ENCODE data around the gene NKTR.

NKTR gene

DNA sequence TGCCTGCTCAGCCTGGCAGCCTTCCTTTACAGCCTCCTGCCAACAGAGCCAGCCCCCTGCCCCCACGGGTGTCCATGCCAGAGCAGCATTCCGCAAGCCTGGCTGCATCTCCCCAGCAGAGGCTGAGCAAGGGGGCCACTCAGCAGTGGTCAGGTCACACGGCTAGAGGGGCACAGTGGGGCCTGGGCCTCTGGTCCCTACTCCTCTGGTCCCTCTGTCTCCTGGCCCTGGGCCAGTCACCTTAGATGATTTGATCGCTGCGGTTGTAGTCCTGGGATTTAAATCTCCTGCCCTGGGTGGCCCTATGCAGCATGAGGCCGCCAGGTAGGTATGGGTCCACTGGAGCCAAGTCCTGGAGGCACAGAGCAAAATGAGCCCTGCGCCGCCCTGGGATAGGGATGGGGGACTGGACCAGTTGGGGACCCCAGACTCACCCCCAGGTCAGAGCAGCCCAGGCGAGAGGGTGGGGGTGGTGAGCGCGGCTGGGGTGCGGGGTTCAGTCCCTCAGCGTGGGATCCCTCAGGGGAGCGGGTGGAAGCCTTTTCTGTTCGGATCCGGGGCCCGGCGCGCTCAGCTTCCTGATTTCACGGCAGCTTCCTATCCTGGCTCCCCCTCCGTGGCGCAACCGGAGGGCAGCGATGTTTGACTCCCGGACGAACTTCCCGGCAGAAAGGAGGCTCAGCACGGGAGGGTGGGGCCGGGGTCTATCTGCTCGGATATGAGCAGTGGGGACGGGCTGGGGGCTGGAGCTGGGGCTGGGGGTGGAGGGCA lies 53.3 kb downstream of the NKTR start, which contains the start of gene ZBTB47 (continued):
- TF ChIP-seq, protein P1, sequence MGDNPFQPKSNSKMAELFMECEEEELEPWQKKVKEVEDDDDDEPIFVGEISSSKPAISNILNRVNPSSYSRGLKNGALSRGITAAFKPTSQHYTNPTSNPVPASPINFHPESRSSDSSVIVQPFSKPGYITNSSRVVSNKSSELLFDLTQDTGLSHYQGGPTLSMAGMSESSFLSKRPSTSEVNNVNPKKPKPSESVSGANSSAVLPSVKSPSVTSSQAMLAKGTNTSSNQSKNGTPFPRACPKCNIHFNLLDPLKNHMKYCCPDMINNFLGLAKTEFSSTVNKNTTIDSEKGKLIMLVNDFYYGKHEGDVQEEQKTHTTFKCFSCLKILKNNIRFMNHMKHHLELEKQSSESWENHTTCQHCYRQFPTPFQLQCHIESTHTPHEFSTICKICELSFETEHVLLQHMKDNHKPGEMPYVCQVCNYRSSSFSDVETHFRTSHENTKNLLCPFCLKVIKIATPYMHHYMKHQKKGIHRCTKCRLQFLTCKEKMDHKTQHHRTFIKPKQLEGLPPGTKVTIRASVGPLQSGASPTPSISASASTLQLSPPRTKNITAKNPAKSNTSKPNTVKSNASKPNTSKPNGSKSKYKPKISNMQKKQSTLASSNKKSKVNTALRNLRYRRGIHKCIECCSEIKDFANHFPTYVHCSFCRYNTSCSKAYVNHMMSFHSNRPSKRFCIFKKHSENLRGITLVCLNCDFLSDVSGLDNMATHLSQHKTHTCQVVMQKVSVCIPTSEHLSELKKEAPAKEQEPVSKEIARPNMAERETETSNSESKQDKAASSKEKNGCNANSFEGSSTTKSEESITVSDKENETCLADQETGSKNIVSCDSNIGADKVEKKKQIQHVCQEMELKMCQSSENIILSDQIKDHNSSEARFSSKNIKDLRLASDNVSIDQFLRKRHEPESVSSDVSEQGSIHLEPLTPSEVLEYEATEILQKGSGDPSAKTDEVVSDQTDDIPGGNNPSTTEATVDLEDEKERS (tag by site-specific recombination; IDR thresholded peaks at IDR 0.05): no peak
- peak; percentile 85 for TF ChIP-seq ZBTB20 (tag by site-specific recombination; IDR thresholded peaks at IDR 0.05)

DNA sequence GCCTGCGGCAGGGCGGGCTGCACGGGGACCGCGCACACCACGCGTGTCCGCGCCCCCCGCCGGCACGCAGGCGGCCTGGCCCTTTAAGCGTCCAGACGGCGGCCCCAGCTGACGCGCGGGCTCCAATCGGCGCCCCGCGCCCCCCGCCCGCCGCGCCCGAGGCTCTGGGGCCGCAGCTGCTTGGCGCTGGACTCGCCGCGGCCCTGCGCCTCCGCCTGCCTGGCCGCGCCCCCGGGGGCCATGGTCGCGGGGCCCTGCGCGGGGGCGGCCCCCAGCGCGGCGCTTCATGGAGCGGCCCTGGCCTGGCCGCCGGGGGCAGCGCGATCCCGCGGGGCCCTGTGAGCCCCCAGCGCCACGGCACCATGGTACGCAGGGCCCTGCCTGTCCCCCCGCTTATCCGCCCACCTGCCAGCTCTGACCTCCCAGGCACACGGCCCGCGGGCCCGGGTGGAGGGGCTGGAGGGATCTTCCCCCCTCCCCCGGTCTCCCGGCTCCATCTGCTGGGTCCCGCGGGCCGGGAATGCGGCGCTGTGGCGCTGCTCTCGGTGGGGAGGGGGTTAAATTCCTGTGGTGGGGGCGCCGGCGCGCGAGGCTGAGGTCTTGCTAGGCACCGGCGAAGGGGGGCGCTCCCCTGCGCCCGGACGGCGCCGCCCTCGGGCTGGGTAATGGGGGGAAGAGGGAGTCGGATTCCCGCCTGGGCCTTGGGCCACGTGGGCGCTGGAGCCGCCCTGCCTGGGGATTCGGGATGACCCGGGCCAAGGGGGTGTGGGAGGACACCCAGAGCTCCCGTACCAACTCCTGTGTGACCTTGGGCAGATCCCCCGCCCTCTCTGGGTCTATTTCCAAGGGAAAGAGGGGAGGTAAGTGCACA lies 54.1 kb downstream of the NKTR start:
- peak overlapping the region; percentile 64 for H3K4me3 ChIP-seq (ENCODE audit: low read depth, low read length)
- CTCF ChIA-PET: interaction anchor here (0.9 kb wide), 1 partner anchor 90 kb away, joined by 3 read pairs; no protein-coding TSS in a partner anchor
- POLR2A ChIA-PET: interaction anchor here (0.6 to 0.9 kb wide), 3 partner anchors 55 to 174 kb away, joined by 3 read pairs; no protein-coding TSS in a partner anchor
- TF ChIP-seq, protein P2, sequence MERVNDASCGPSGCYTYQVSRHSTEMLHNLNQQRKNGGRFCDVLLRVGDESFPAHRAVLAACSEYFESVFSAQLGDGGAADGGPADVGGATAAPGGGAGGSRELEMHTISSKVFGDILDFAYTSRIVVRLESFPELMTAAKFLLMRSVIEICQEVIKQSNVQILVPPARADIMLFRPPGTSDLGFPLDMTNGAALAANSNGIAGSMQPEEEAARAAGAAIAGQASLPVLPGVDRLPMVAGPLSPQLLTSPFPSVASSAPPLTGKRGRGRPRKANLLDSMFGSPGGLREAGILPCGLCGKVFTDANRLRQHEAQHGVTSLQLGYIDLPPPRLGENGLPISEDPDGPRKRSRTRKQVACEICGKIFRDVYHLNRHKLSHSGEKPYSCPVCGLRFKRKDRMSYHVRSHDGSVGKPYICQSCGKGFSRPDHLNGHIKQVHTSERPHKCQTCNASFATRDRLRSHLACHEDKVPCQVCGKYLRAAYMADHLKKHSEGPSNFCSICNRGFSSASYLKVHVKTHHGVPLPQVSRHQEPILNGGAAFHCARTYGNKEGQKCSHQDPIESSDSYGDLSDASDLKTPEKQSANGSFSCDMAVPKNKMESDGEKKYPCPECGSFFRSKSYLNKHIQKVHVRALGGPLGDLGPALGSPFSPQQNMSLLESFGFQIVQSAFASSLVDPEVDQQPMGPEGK (tag by site-specific recombination; IDR thresholded peaks at IDR 0.05): peak; percentile 82
- no peak for TF ChIP-seq ZNF707 (tag by site-specific recombination; IDR thresholded peaks at IDR 0.05)
- peak; percentile 52; the same call in 1 of the 2 replicates for TF ChIP-seq ZSCAN30 (tag by site-specific recombination; IDR thresholded peaks at IDR 0.05)
- TF ChIP-seq, protein P3, sequence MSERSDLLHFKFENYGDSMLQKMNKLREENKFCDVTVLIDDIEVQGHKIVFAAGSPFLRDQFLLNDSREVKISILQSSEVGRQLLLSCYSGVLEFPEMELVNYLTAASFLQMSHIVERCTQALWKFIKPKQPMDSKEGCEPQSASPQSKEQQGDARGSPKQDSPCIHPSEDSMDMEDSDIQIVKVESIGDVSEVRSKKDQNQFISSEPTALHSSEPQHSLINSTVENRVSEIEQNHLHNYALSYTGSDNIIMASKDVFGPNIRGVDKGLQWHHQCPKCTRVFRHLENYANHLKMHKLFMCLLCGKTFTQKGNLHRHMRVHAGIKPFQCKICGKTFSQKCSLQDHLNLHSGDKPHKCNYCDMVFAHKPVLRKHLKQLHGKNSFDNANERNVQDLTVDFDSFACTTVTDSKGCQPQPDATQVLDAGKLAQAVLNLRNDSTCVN (tag by site-specific recombination; optimal IDR thresholded peaks at IDR 0.05): peak; percentile 79
- no peak for TF ChIP-seq ZNF394 (tag by site-specific recombination; IDR thresholded peaks at IDR 0.05; ENCODE audit: borderline replicate concordance)
- no peak for TF ChIP-seq ZNF785 (tag by site-specific recombination; IDR thresholded peaks at IDR 0.05)
- TF ChIP-seq ZBTB20 (tag by site-specific recombination; IDR thresholded peaks at IDR 0.05): 0 out of 2 replicates have a peak, but pooled peaks have one; percentile 12
- TF ChIP-seq, protein P4, sequence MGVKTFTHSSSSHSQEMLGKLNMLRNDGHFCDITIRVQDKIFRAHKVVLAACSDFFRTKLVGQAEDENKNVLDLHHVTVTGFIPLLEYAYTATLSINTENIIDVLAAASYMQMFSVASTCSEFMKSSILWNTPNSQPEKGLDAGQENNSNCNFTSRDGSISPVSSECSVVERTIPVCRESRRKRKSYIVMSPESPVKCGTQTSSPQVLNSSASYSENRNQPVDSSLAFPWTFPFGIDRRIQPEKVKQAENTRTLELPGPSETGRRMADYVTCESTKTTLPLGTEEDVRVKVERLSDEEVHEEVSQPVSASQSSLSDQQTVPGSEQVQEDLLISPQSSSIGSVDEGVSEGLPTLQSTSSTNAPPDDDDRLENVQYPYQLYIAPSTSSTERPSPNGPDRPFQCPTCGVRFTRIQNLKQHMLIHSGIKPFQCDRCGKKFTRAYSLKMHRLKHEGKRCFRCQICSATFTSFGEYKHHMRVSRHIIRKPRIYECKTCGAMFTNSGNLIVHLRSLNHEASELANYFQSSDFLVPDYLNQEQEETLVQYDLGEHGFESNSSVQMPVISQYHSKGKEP (tag by site-specific recombination; IDR thresholded peaks at IDR 0.05): no peak
- TF ChIP-seq, protein P5, sequence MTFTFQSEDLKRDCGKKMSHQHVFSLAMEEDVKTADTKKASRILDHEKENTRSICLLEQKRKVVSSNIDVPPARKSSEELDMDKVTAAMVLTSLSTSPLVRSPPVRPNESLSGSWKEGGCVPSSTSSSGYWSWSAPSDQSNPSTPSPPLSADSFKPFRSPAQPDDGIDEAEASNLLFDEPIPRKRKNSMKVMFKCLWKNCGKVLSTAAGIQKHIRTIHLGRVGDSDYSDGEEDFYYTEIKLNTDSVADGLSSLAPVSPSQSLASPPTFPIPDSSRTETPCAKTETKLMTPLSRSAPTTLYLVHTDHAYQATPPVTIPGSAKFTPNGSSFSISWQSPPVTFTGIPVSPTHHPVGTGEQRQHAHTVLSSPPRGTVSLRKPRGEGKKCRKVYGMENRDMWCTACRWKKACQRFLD (tag by site-specific recombination; IDR thresholded peaks at IDR 0.05): no peak
- TF ChIP-seq IKZF3 (tag by site-specific recombination; IDR thresholded peaks at IDR 0.05): peak; percentile 44; the same call in 1 of the 2 replicates
- peak; percentile 48; the same call in 1 of the 2 replicates for TF ChIP-seq ZNF223 (tag by site-specific recombination; IDR thresholded peaks at IDR 0.05)
- TF ChIP-seq, protein P6, sequence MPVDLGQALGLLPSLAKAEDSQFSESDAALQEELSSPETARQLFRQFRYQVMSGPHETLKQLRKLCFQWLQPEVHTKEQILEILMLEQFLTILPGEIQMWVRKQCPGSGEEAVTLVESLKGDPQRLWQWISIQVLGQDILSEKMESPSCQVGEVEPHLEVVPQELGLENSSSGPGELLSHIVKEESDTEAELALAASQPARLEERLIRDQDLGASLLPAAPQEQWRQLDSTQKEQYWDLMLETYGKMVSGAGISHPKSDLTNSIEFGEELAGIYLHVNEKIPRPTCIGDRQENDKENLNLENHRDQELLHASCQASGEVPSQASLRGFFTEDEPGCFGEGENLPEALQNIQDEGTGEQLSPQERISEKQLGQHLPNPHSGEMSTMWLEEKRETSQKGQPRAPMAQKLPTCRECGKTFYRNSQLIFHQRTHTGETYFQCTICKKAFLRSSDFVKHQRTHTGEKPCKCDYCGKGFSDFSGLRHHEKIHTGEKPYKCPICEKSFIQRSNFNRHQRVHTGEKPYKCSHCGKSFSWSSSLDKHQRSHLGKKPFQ (tag by site-specific recombination; IDR thresholded peaks at IDR 0.05): no peak
- TF ChIP-seq OVOL3 (tag by site-specific recombination; IDR thresholded peaks at IDR 0.05): no peak
- TF ChIP-seq, protein P7, sequence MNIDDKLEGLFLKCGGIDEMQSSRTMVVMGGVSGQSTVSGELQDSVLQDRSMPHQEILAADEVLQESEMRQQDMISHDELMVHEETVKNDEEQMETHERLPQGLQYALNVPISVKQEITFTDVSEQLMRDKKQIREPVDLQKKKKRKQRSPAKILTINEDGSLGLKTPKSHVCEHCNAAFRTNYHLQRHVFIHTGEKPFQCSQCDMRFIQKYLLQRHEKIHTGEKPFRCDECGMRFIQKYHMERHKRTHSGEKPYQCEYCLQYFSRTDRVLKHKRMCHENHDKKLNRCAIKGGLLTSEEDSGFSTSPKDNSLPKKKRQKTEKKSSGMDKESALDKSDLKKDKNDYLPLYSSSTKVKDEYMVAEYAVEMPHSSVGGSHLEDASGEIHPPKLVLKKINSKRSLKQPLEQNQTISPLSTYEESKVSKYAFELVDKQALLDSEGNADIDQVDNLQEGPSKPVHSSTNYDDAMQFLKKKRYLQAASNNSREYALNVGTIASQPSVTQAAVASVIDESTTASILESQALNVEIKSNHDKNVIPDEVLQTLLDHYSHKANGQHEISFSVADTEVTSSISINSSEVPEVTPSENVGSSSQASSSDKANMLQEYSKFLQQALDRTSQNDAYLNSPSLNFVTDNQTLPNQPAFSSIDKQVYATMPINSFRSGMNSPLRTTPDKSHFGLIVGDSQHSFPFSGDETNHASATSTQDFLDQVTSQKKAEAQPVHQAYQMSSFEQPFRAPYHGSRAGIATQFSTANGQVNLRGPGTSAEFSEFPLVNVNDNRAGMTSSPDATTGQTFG (tag by site-specific recombination; IDR thresholded peaks at IDR 0.05; ENCODE audit: borderline replicate concordance): no peak
- TF ChIP-seq ZNF366 (tag by site-specific recombination; conservative IDR thresholded peaks at IDR 0.05): no peak
- no peak for TF ChIP-seq ZNF133 (tag by site-specific recombination; IDR thresholded peaks at IDR 0.05)
- peak; percentile 29 for TF ChIP-seq EGR2 (tag by site-specific recombination; IDR thresholded peaks at IDR 0.05; ENCODE audit: low read depth)

More for the DNA sequence above, 54.1 kb downstream of the NKTR start:
- Histone ChIP-seq H3K4me1 (ENCODE audit: control insufficient read depth, insufficient read depth, low read length) (no peaks in the 10 kb centered on the region), H3K36me3 (ENCODE audit: control insufficient read depth in 2 of 2, insufficient read depth in 1 of 2, low read length in 2 of 2) (peaks cover 0 to 33% of the 10 kb centered on the region in 2 experiments; a peak in 1 of 3 replicates), H3K27ac (ENCODE audit: extremely low read depth, low read depth, low read length) (peak overlapping the region; percentile 83; the same call in 1 of the 2 replicates), H3K9me3 (ENCODE audit: control insufficient read depth, insufficient read depth, low read depth, low read length) (no peaks in the 10 kb centered on the region)
